ENCODE measurements around the gene HPD. TPM values are rescaled to one million over a fixed set of nuclear protein-coding genes. Genes with fewer than 3 reads are reported as not detected.
"Not testable (repeated sequence)": the region's sequence is repeated elsewhere in the genome, so short reads cannot be mapped to it uniquely, and the experiment has no call there.

HPD gene
- total and polyA plus RNA-seq, 9 donors: 1.2 to 7.2 (median 4.0) TPM

DNA sequence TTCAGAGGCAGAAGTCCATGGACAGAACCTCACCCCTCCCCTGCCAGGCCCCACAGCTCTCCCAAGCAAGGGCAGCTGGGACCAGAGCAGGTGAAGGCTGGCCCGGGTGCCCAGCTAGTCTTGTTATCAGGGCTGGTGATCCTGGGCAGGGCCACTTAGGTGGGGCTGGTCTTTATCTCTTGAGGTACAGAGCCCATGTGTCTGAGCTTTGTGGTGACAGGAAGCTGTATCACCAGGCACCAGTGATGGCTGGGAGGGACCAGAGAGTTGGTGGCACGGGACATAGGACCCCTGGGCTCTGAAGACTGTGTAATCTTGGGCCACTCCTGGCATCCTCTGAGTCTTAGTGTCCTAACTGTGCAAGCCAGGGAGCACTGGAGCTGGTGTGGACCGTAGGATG is 12.8 kb upstream of the HPD start:
- WGBS, 3 donors: 73 to 89% (median 75%) methylated on average over 3 of the region's 3 CpGs
- no peak for DNase-seq
- Histone ChIP-seq H3K27me3 (no peaks in the 10 kb centered on the region), H3K4me1 (ENCODE audit: insufficient read depth) (no peaks in the 10 kb centered on the region), H3K27ac (no peak overlapping the region), H3K4me3 (no peak overlapping the region), H3K9me3 (no peaks in the 10 kb centered on the region), H3K36me3 (no peaks in the 10 kb centered on the region)
- TF ChIP-seq POLR2A (IDR thresholded peaks at IDR 0.05): no peak
- no peak for TF ChIP-seq EP300 (IDR thresholded peaks at IDR 0.05)
- TF ChIP-seq CTCF (IDR thresholded peaks at IDR 0.05): no peak
- intact Hi-C loops (cut with DNase I): loop anchor here in 1 of 4 donors (10.0 kb wide), 1 partner anchor 47 kb away; no protein-coding TSS in a partner anchor

DNA sequence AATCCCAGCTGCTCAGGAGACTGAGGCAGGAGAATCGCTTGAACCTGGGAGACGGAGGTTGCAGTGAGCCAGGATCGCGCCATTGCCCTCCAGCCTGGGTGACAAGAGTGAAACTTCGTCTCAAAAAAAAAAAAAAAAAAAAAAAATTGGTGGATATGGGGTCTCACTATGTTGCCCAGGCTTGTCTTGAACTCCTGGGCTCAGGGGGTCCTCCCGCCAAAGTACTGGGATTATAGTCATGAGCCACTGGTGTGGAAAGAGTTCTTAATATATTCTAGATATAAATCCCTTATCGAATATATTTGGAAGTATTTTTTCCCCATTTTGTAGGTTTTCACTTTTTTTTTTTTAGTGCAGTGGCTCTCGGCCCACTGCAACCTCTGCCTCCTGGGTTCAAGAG is 10.6 kb upstream of the HPD start:
- H3K27me3 ChIP-seq; H3K4me1 ChIP-seq (ENCODE audit: insufficient read depth); H3K4me3 ChIP-seq; H3K9me3 ChIP-seq; DNase-seq; intact Hi-C loops (cut with DNase I); H3K27ac ChIP-seq; H3K36me3 ChIP-seq: not testable (repeated sequence)
- WGBS, 3 donors: 90 to 94% (median 92%) methylated on average over 8 of the region's 8 CpGs

DNA sequence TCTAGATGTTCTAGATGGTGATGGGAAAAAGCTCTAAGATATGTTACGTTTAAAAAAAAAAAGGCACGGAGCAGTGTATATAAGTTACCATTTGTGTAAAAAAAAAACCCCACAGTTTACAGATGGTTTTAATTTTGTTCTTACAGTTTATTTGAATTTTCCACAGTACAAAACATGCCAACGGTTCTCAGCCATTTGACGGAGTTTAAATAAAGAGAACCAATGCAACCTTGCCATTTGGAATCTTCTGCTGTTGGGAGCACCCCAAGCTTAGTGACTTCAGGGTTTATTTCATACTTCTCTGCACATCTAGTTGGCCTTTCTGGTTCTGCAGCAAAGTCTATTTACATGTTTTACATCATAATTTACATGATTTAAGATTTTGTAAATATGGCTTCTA is 7.7 kb upstream of the HPD start:
- Histone ChIP-seq H3K36me3 (no peaks in the 10 kb centered on the region), H3K27me3 (no peaks in the 10 kb centered on the region), H3K9me3 (no peaks in the 10 kb centered on the region), H3K4me1 (ENCODE audit: insufficient read depth) (no peaks in the 10 kb centered on the region), H3K27ac (no peak overlapping the region), H3K4me3 (no peak overlapping the region)
- TF ChIP-seq EP300 (IDR thresholded peaks at IDR 0.05): no peak
- no peak for TF ChIP-seq CTCF (IDR thresholded peaks at IDR 0.05)
- no peak for TF ChIP-seq POLR2A (IDR thresholded peaks at IDR 0.05)
- no peak for DNase-seq
- WGBS, 3 donors: 53 to 62% (median 59%) methylated on average over 4 of the region's 4 CpGs
- intact Hi-C loops (cut with DNase I): no loop called here

DNA sequence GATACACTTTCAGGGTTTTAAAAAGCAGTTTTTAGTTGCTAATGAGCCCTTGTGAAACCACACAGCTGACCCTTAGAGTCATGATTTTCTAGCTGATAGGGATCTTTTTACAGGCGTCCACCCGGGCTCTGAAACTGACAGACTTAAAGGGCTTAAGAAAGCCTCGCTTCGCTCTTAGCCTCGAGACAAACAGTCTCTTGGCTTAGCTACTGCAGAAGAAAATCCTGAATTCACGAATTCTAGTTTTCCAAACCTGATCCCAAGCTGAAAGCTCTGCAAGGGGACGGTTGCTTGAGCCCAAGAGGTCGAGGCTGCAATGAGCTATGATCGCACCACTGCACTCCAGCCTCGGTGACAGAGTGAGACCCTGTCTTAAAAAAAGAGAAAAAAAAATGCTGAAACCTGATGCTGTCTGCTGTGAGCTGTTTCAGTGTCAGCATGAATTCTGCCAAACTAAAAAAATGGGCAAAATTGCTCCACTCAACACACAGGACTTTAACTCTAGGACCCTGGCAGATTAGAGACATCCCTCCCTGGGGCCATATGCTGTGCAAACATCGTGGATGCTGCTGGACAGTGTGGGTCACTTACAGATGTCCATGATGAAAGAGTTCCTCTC is 3.1 kb upstream of the HPD start:
- Histone ChIP-seq H3K27me3 (no peaks in the 10 kb centered on the region), H3K27ac (peak overlapping the region in 1 of 2 donors; percentile 33), H3K36me3 (no peaks in the 10 kb centered on the region), H3K4me3 (no peak overlapping the region), H3K4me1 (ENCODE audit: insufficient read depth) (peaks cover 12% of the 10 kb centered on the region), H3K9me3 (no peaks in the 10 kb centered on the region)
- 15 to 30% (median 22%) methylated on average over 11 of the region's 11 CpGs for WGBS, 3 donors
- no peak for DNase-seq
- intact Hi-C loops (cut with DNase I): no loop called here
- TF ChIP-seq CTCF (IDR thresholded peaks at IDR 0.05) (no peak), POLR2A (IDR thresholded peaks at IDR 0.05) (no peak), EP300 (IDR thresholded peaks at IDR 0.05) (no peak)

DNA sequence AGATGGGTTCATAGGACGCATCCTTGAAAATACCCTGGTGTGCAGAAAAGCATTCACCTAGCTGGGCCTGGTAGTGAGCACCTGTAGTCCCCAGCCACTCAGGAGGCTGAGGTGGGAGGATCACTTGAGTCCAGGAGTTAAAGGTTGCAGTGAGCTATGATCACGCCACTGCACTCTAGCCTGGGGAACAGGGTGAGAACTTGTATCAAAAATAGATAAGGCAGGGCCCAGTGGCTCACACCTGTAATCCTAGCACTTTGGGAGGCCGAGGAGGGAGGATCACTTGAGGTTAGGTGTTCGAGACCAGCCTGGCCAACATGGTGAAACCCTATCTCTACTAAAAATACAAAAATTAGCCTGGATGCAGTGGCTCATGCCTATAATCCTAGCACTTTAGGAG is 2.0 kb upstream of the HPD start:
- H3K4me1 ChIP-seq (ENCODE audit: insufficient read depth): peaks cover 12% of the 10 kb centered on the region
- H3K9me3 ChIP-seq; H3K36me3 ChIP-seq; DNase-seq; H3K27me3 ChIP-seq; H3K27ac ChIP-seq; intact Hi-C loops (cut with DNase I); H3K4me3 ChIP-seq: not testable (repeated sequence)
- 97 to 100% (median 97%) methylated on average over 4 of the region's 4 CpGs for WGBS, 3 donors
